Sigmoid colon (tissue), 7 donors: ENCODE measurements around the gene NELL2. TPM values are rescaled to one million over a fixed set of nuclear protein-coding genes. Genes with fewer than 3 reads are reported as not detected.

Experiments used
- DNase-seq: peaks from one replicate; pipeline ENCODE4 v3.0.0-alpha.2; 2019
- H3K27ac ChIP-seq, 4 donors: fragments of 200-600 bp; sonication (generic); one replicate each; pipeline ENCODE4 v1.5.1; 2016 to 2019; ENCODE audit warnings: mild to moderate bottlenecking in 1 of 4
- H3K27me3 ChIP-seq, 3 donors: fragments of 200-600 bp; sonication (generic); one replicate each; pipeline ENCODE4 v1.5.1; 2019; ENCODE audit warnings: mild to moderate bottlenecking in 1 of 3
- H3K36me3 ChIP-seq, 4 donors: fragments of 200-600 bp; sonication (generic); one replicate each; pipeline ENCODE4 v1.5.1; 2016 to 2019
- H3K4me1 ChIP-seq, 4 donors: fragments of 200-600 bp; sonication (generic); one replicate each; pipeline ENCODE4 v1.5.1; 2017 to 2019
- H3K4me3 ChIP-seq, 4 donors: fragments of 200-600 bp; sonication (generic); one replicate each; pipeline ENCODE4 v1.5.1; 2017 to 2019; ENCODE audit warnings: mild to moderate bottlenecking in 2 of 4, moderate library complexity in 1 of 4
- H3K9me3 ChIP-seq, 4 donors: fragments of 200-600 bp in 3 of 4; sonication (generic) in 3 of 4; one replicate each; pipeline versions ENCODE4 v1.5.1 to v1.6.1; 2013 to 2019
- CTCF ChIP-seq, 4 experiments: fragments of 450-650 bp in 3 of 4; fragments of 200-600 bp in 1 of 4; IDR thresholded peaks; one replicate each; pipeline ENCODE4 v1.5.1; 2016 to 2019; ENCODE audit warnings: antibody characterized with exemption in 4 of 4, mild to moderate bottlenecking in 3 of 4, moderate library complexity in 2 of 4
- EP300 ChIP-seq, 4 donors: sonication (generic); formaldehyde crosslinking; IDR thresholded peaks; one replicate each; pipeline ENCODE4 v1.6.1; 2017; ENCODE audit warnings: antibody characterized with exemption in 4 of 4
- POLR2A ChIP-seq, 2 donors: fragments of 450-650 bp; IDR thresholded peaks; one replicate each; pipeline ENCODE4 v1.6.1; 2016; ENCODE audit warnings: antibody characterized with exemption in 2 of 2, mild to moderate bottlenecking in 2 of 2, moderate library complexity in 2 of 2
- POLR2AphosphoS5 ChIP-seq, 4 donors: sonication (generic); formaldehyde crosslinking; IDR thresholded peaks; one replicate each; pipeline ENCODE4 v1.6.1; 2017; ENCODE audit warnings: antibody characterized with exemption in 4 of 4
- WGBS, 2 donors: extraction: QIAGEN DNeasy Blood & Tissue Kit; methylation state at CpG; one replicate each; pipeline ENCODE4 v1.1.7; 2013; 5-methylcytosine and 5-hydroxymethylcytosine counted together
- intact Hi-C: fragments of 100-400 bp; cut with DNase I; formaldehyde crosslinking; loops from one replicate; pipeline ENCODE4 v1.15.1; 2023
- polyA plus RNA-seq, 3 donors: library from polyadenylated mRNA; stranded (reverse); fragments of 200-250 nt; gene quantifications; one replicate each; pipeline ENCODE4 v1.2.3, GENCODE V29; 2013
- total RNA-seq, 4 donors: library from RNA; depleted of rRNA; stranded (reverse); fragments of >200 nt; gene quantifications; one replicate each; pipeline ENCODE4 v1.1.0, GENCODE V29; 2016
- donor health status: healthy with polysubstance abuse.
- donor health status: Bipolar disorder and iron deficiency.
- donor health status: healthy.

Gene NELL2
- total and polyA plus RNA-seq, 7 donors, result 0.60 to 14.7 (median 3.9) TPM

DNA sequence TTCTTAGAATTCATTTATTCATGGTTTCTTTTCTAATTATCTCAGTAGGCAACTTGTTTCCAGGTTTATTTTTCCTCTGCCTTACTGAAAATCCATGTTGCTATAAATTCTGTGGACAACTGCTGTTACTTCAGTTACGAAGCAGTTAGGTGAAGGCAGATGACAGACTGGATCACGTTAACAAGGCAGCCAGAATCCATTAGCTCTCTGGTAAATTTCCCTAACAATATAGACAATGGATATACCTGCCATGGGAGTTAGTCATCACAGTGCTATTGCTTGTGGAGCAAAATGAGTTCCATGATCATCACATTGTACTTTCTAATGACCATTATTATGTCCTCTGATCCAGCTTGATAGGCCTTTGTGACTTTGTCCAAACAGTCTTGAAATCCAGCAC lies 291.5 kb downstream of the NELL2 start:
- no peak for TF ChIP-seq EP300 (IDR thresholded peaks at IDR 0.05)
- TF ChIP-seq CTCF (IDR thresholded peaks at IDR 0.05), result no peak
- no peak for TF ChIP-seq POLR2AphosphoS5 (IDR thresholded peaks at IDR 0.05)
- TF ChIP-seq POLR2A (IDR thresholded peaks at IDR 0.05), result no peak
- no peaks in the 10 kb centered on the region for H3K36me3 ChIP-seq
- no peaks in the 10 kb centered on the region for H3K4me1 ChIP-seq
- DNase-seq, result no peak
- intact Hi-C loops, result no loop called here
- 57 to 66% methylated on average over 2 of the region's 2 CpGs for WGBS, 2 donors
- no peaks in the 10 kb centered on the region for H3K27me3 ChIP-seq
- H3K9me3 ChIP-seq, result no peaks in the 10 kb centered on the region
- no peak overlapping the region for H3K27ac ChIP-seq
- H3K4me3 ChIP-seq, result no peak overlapping the region

- no peaks in the 10 kb centered on the region for H3K36me3 ChIP-seq
- TF ChIP-seq POLR2AphosphoS5 (IDR thresholded peaks at IDR 0.05), result no peak
- TF ChIP-seq POLR2A (IDR thresholded peaks at IDR 0.05), result no peak
- no peak for TF ChIP-seq EP300 (IDR thresholded peaks at IDR 0.05)
- TF ChIP-seq CTCF (IDR thresholded peaks at IDR 0.05), result no peak
- no peaks in the 10 kb centered on the region for H3K27me3 ChIP-seq
- no peaks in the 10 kb centered on the region for H3K9me3 ChIP-seq
- DNase-seq, result no peak
- intact Hi-C loops, result no loop called here
- no peaks in the 10 kb centered on the region for H3K4me1 ChIP-seq
- H3K27ac ChIP-seq, result no peak overlapping the region
- 79 to 81% methylated on average over 3 of the region's 3 CpGs for WGBS, 2 donors
- no peak overlapping the region for H3K4me3 ChIP-seq
Measured at GRCh38 chr12:44582521-44582920, 293.6 kb downstream of the NELL2 start.

DNA sequence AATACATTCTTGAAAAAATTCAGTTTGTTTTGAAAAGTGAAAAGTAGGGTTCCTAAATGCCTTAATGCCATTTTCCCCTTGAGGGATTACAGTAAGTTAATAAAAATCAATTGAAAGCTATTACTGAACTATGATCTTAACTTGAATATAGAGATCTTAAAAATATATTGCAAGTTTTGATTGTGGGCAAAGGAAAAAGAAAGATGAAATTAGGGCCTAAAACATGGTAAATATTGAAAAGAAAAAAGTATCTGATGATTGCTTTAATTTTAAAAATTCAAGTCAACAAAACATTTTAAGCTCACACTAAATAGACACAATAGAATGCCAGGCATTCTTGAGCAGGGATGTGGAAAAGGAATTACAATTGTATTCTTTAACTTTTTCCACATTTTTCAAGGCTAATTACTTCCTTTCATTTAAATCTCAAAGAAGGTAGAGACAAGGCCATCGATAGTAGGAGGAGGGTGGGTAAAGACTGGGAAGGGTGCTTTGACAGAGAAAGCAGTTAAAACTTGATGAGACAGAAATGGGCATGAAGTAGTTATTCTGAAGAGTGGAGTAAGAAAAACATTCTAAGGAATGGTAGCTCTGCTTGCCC lies 294.4 kb downstream of the NELL2 start:
- Histone ChIP-seq H3K27ac (no peak overlapping the region), H3K4me3 (no peak overlapping the region), H3K27me3 (no peaks in the 10 kb centered on the region), H3K9me3 (no peaks in the 10 kb centered on the region), H3K4me1 (no peaks in the 10 kb centered on the region), H3K36me3 (no peaks in the 10 kb centered on the region)
- no peak for TF ChIP-seq EP300 (IDR thresholded peaks at IDR 0.05)
- TF ChIP-seq POLR2AphosphoS5 (IDR thresholded peaks at IDR 0.05), result no peak
- no peak for TF ChIP-seq POLR2A (IDR thresholded peaks at IDR 0.05)
- no peak for TF ChIP-seq CTCF (IDR thresholded peaks at IDR 0.05)
- DNase-seq, result no peak
- intact Hi-C loops, result no loop called here
- 8% methylated on average over 1 of the region's 1 CpG for WGBS, 2 donors

DNA sequence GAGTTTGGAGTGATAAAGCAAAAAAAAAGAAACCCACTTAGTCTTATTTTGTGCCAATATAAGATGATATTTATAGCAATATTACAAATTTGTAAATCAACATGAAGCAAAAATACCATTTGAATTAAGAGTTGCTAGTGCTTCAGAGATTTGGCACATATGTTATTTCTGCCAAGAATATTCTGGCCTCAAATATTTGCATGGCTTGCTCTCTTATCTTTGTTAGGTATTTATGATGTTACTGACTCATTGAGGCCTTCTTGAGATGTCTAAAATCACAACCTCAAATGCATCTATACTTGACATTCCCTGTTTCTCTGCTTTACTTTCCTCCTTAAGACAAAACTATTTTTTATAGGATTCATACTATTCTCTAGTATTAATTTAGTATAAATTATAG lies 301.5 kb downstream of the NELL2 start:
- Histone ChIP-seq H3K27me3 (no peaks in the 10 kb centered on the region), H3K36me3 (no peaks in the 10 kb centered on the region), H3K9me3 (no peaks in the 10 kb centered on the region), H3K4me3 (no peak overlapping the region), H3K27ac (no peak overlapping the region), H3K4me1 (no peaks in the 10 kb centered on the region)
- no peak for DNase-seq
- TF ChIP-seq POLR2A (IDR thresholded peaks at IDR 0.05) (no peak), CTCF (IDR thresholded peaks at IDR 0.05) (no peak), EP300 (IDR thresholded peaks at IDR 0.05) (no peak), POLR2AphosphoS5 (IDR thresholded peaks at IDR 0.05) (no peak)
- intact Hi-C loops, result no loop called here

DNA sequence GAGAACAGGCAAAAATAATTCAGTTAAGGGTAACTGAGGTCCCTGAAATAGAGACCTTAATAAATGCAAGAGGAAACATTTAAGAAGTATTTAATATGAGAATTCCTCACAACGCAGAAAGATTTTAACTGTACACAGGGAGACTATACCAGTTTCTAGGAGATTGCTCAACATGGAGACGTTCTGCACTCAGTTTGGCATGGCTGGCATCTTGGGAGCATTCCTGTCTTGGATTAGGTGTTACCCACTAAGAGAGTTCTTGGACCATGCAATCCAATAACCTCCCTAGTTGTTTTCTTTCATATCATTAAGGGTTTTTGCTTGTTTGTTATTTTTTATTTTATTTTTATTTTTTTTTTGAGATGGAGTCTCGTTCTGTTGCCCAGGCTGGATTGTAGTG lies 302.4 kb downstream of the NELL2 start:
- intact Hi-C loops, result no loop called here
- Histone ChIP-seq H3K9me3 (no peaks in the 10 kb centered on the region), H3K4me1 (no peaks in the 10 kb centered on the region), H3K4me3 (no peak overlapping the region), H3K27me3 (no peaks in the 10 kb centered on the region), H3K27ac (no peak overlapping the region), H3K36me3 (no peaks in the 10 kb centered on the region)
- WGBS, 2 donors, result 71 to 89% methylated on average over 3 of the region's 3 CpGs
- TF ChIP-seq POLR2A (IDR thresholded peaks at IDR 0.05) (no peak), POLR2AphosphoS5 (IDR thresholded peaks at IDR 0.05) (no peak), CTCF (IDR thresholded peaks at IDR 0.05) (no peak), EP300 (IDR thresholded peaks at IDR 0.05) (no peak)
- DNase-seq, result no peak
